Suppressor macrophage treated with lipopolysaccharide for 4 hours (primary cell): ENCODE measurements around the gene ZBTB25.

ENCODE experiments used
- DNase-seq: peaks from one replicate; pipeline ENCODE4 v3.0.0-alpha.2; 2020

Gene ZBTB25

GRCh38 chr14:64434528-64434927 lies 69.1 kb downstream of the ZBTB25 start:
- DNase-seq, result no peak

GRCh38 chr14:64423987-64424386 lies 79.7 kb downstream of the ZBTB25 start:
- DNase-seq, result no peak

GRCh38 chr14:64422756-64423155 lies 80.9 kb downstream of the ZBTB25 start:
- no peak for DNase-seq

GRCh38 chr14:64422005-64422404 lies 81.6 kb downstream of the ZBTB25 start:
- DNase-seq, result no peak

GRCh38 chr14:64421166-64421565 lies 82.5 kb downstream of the ZBTB25 start:
- DNase-seq, result no peak

- DNase-seq, result no peak
These were observed 84.6 kb downstream of the ZBTB25 start for GRCh38 chr14:64419003-64419402.

GRCh38 chr14:64417771-64418125 lies 85.9 kb downstream of the ZBTB25 start:
- no peak for DNase-seq

- peak; percentile 67 for DNase-seq
These were observed 86.4 kb downstream of the ZBTB25 start for GRCh38 chr14:64417055-64417770.

- no peak for DNase-seq
These were observed 87.2 kb downstream of the ZBTB25 start for GRCh38 chr14:64416348-64416932.

- DNase-seq, result no peak
These were observed 91.4 kb downstream of the ZBTB25 start for GRCh38 chr14:64412237-64412636.

GRCh38 chr14:64411001-64411400 lies 92.6 kb downstream of the ZBTB25 start:
- DNase-seq, result no peak

- peak; percentile 52 for DNase-seq
These were observed 93.4 kb downstream of the ZBTB25 start for GRCh38 chr14:64410084-64410774.

- no peak for DNase-seq
These were observed 94.3 kb downstream of the ZBTB25 start for GRCh38 chr14:64409126-64409920.

- DNase-seq, result no peak
These were observed 96.3 kb downstream of the ZBTB25 start for GRCh38 chr14:64407329-64407728.

- DNase-seq, result no peak
These were observed 98.3 kb downstream of the ZBTB25 start for GRCh38 chr14:64405295-64405694.

- peak; percentile 16 for DNase-seq
These were observed 101.7 kb downstream of the ZBTB25 start for GRCh38 chr14:64401949-64402348.

- DNase-seq, result no peak
These were observed 102.7 kb downstream of the ZBTB25 start for GRCh38 chr14:64400829-64401459.
